ENCODE results near the gene PRKG1.
"Not testable (repeated sequence)": the region's sequence is repeated elsewhere in the genome, so short reads cannot be mapped to it uniquely, and the experiment has no call there.

Gene PRKG1

GRCh38 chr10:51377070-51377931 lies 303.0 kb downstream of the PRKG1 start:
- no peak for DNase-seq (ENCODE audit: low read depth in 2 of 2)

- DNase-seq (ENCODE audit: low read depth in 2 of 2): no peak
Observed at GRCh38 chr10:51377932-51378599, 303.8 kb downstream of the PRKG1 start.

DNA sequence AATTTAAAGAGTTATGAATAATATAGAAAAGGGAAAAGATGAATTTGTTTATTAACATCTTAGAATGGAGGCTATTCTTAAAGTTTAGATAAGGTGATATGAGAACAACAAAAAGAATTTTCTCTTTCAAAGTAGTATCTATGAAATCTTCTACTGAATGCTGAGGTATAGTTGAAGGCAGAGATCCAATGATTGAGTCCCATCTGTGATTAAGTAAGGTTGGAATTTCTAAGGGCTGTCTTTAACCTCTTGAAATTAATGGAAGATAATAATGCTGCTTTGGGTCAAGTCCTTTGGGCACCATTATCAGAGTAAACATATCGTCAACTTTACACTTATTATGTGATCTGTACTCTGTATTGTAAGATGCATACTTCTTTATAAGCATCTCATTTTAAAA lies 307.9 kb downstream of the PRKG1 start:
- DNase-seq (ENCODE audit: low read depth in 2 of 2): no peak

DNA sequence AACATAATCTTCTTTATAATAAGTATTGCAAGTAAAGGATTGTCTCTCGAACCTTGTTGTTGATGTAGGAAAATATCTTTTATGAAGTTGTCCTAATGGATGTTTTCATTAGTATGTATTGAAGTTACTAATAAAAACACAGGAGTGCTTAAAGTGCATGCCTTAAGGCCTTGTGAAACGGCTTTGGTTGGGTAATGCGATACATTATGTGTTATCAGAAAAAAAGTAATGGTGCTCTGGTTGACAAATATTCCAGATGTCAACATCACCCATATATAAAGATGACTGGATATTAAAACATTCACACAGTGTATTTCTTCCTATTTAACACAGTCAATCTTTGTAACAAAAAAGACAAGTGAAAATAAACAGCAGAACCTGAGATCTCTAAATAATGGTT lies 310.7 kb downstream of the PRKG1 start:
- no peak for DNase-seq (ENCODE audit: low read depth in 2 of 2)

DNA sequence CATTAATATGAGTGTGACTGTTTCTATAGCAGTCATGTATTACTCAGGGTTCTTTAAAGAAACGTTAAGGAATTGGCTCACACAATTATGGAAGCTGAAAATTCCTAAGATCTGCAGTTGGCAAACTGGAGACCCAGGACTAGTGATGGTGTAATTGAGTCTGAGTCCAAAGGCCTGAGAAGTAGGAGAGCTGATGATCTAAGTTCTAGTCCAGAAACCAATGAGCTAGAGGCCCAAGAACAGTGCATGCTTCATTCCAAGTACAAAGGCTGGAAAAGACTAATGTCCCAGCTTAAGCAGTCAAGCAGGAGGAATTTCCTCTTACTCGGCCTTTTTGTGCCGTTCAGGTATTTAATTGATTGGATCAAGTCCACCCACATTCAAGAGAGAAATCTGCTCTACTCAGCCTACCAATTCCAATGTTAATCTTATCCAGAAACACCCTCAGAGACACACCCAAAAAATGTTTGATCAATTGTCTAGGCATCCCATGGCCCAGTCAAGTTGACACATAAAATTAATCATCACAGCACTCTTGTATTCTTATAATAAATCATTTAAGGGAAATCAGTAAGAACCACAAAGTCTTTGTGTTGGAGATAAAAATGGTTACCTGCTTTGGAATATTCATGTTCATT lies 312.1 kb downstream of the PRKG1 start:
- no peak for DNase-seq (ENCODE audit: low read depth in 2 of 2)

DNA sequence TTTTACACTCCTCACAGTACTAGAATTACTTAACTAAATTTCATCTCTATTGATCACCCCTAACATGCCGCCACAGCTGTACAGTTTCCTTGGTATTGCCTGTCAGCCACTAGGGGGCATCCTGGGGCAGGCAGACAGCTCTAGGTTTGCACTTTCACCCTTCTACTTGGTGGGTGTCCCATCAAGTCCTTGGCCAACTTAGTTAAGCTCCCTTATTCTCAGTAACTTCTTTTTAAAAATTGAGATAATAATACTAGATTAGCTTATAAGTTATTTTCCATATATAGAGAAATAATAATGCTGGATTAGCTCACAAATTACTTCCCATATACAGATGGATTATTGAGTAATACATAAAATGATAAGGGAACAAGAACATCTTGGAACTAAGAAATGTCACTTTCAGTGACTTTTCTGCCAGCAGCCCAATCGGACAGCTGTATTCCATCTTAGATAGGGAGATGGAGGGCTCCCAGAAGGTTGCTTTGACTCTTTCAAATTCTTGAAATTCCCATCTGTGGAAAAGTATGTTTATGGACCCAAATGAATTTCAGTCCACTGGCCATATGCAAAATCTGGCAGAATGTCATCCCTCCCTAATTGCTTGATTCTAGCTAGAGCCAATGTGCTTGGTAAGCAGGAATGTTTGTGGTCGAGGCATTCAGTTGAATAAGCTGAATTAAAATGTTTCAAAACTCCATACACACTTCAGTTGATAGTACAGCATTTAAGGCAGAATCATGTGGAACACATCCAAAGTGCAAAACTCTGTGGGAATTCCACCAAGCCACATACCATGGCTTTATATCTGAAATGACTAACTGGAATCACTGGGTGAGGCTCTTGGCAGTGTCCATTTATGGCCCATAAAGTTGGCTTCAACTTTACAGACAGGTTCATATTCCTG lies 315.4 kb downstream of the PRKG1 start:
- peak; percentile 9 to 31 for DNase-seq (ENCODE audit: low read depth in 2 of 2)

GRCh38 chr10:51393006-51393405 lies 318.7 kb downstream of the PRKG1 start:
- not testable (repeated sequence) for DNase-seq (ENCODE audit: low read depth in 2 of 2)

DNA sequence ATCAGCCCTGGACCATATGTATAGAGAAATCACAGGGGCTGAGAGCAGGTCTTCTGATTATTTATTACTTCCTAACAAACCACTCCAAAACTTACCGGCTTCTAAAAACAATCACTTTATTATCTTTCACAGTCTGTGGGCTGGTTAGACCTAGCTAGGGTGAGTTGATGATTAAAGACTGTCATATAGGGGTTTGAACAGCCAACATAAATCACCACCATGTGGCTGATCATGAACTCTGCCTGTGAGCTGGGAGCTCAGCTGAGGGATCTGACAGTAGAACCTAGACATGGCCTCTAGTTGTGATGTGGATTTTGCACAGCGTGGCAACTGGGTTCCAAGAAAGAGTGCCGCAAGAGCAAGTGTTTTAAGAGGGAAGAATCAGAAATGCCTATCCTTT lies 319.8 kb downstream of the PRKG1 start:
- DNase-seq (ENCODE audit: low read depth in 2 of 2): no peak

GRCh38 chr10:51397244-51397643 lies 323.0 kb downstream of the PRKG1 start:
- no peak for DNase-seq (ENCODE audit: low read depth in 2 of 2)

DNA sequence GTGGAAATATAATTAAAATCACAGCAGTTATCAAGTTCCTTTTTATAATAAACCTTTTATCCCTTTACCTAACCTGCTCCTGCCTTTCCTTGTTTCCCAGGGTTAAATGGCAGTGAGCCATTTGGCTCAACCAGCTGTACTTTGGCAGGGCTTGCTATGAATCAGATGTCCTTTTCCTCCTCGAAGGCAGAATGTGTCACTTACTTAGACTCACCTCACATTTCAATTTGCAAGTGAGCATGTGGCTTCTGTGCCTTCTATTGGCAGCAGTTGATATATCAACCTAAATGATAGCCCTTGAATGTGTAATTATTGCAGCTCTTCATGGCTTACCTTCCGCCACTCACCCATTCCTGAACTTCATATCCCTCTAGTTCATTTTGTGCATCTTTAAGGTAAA lies 323.4 kb downstream of the PRKG1 start:
- no peak for DNase-seq (ENCODE audit: low read depth in 2 of 2)

DNA sequence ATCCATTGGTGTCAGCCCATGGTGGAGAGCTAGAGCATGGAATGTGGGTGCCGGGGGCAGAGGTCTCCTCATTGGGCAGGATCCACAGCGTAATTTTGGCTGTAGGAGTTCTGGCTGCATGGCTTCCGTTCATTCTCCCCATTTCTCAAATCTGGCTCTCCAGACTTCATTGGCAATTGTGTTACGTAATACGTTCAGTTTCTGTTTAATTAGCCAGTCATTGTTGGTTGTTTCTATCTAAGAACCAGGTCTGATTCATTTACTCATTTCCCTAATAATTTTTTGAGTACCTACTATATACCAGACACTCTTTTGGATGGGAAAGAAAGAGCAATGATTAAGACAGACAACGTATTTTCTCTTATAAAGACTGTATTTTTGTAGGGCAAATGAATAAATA lies 325.6 kb downstream of the PRKG1 start:
- DNase-seq (ENCODE audit: low read depth in 2 of 2): no peak

DNA sequence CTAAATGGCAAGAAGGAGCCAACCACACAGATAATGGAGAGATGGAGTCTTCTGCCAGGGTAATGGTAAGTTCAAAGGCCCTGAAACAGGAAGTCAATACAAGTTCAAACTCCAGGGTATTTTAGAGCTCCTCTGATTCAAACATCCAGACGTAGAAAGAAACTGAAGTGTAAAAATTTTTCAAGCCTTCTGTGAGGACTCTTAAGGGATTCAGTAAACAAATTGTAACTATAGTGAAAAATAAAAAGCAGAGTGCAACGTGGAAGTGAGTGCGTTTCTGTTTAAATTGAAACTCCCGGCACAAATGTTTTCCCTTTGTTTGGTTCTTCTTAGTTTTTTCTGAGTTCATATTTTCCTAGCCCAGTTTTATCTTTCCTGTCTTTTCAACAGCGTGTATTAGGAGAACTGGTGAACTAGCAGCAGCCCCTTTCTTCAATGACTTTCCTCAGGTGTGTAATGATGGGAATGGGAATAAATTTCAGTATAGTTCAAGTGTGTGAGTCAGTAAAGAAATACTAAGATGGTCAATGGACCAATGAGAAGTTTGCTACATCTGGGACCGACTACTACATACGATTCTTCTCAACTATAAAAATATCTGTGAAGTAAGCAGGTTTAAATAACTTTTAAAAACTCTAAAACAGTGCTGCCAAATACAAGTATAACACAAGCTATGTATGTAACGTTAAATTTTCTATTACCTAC lies 326.3 kb downstream of the PRKG1 start:
- no peak for DNase-seq (ENCODE audit: low read depth in 2 of 2)

GRCh38 chr10:51403521-51403920 lies 329.2 kb downstream of the PRKG1 start:
- DNase-seq (ENCODE audit: low read depth in 2 of 2): no peak

DNA sequence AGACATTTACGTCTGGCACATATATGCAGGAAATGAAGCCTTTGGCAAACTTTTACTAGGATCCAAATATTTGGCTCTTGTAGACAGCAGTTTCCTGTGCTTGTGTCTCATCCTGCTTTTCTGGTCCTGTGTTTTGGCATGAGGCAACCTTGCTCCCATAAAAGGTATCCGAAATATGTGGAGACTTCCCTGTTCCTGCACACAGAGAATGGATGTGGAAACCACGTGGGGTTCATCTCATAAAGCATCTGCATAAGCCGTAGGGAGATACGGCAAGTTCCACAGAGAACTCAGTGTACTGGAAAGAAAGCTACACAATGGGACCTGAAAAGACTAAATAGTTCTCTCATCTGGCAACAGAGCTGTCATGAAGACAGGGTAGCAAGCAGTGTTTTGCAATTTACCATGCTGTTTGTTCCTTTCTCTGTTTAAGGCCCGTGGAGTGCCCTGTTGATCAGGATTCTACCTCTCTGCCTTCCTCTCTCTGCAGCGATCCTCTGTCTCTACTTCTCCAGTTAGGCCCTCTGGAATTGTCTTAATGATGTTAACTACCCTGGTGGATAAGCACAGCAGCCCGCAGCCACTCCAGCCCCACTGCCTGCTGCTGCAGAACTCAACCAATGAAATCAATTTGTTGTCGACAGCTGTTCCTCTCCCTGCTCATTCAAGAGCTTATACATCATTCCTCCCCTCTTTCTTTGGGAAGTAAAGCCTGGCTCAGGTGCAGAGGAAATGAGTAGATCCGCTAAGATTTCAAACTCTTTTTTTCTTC lies 331.5 kb downstream of the PRKG1 start:
- DNase-seq (ENCODE audit: low read depth in 2 of 2): no peak

DNA sequence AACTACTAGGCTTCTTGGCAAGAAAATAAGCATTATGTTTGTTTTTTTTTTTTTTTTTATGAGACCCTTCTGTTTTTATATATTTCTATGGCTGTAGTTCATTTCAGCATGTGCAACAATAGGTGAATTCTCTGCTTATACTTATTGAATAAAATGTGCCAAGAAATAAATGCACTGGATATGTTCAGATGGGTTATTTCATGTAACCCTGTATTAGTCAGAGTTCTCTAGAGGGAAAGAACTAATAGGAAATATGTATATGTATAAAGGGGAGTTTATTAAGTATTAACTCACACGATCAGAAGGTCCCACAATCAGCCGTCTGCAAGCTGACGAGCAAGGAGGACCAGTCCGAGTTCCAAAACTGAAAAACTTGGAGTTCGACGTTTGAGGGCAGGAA lies 332.3 kb downstream of the PRKG1 start:
- DNase-seq (ENCODE audit: low read depth in 2 of 2): no peak

- DNase-seq (ENCODE audit: low read depth in 2 of 2): no peak
Observed at GRCh38 chr10:51416494-51416893, 342.2 kb downstream of the PRKG1 start.

DNA sequence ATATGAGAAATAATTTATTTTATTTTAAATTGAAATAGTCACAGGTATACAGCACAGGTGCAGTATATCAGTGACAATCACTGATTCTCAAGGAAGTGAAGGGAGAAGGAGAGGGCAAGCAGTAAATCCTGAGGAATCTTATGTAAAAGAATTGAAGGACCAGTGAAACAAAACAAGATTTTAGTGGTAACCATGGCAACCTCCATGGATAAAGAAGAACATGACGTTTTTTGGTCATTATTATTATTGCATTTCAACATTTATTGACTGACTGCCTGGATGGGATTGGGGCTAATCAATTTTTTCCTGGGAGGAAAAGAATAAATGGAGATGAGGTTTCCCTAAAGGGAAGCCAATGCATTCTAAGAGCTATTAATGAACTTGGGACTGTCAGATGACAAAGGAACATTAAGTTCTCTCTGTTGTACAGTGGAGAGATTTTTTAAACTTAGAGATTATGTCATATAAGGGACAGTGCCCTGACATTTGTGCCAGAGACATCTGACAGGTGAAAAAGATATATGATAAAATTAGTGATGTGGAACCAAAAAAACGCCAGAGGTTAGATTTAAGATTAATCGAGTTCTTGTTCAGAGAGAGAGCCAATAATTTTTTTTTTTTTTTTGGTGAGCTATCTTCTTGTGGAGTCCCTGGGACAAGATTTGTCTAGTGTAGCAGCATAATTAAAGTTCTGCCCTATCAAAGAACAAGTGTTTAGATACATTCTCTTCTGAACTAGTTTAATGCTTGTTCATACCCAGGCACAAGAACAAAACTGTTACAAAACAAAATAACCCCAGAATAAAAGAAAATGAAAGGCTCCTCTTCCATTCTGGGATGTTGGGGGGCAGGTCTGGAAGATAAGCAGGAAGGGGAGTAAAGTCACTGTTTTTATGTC lies 345.2 kb downstream of the PRKG1 start:
- DNase-seq (ENCODE audit: low read depth in 2 of 2): no peak

- DNase-seq (ENCODE audit: low read depth in 2 of 2): no peak
Observed at GRCh38 chr10:51421853-51422252, 347.6 kb downstream of the PRKG1 start.
